ENCODE data around the gene ZC3H13.

The ZC3H13 gene

DNA sequence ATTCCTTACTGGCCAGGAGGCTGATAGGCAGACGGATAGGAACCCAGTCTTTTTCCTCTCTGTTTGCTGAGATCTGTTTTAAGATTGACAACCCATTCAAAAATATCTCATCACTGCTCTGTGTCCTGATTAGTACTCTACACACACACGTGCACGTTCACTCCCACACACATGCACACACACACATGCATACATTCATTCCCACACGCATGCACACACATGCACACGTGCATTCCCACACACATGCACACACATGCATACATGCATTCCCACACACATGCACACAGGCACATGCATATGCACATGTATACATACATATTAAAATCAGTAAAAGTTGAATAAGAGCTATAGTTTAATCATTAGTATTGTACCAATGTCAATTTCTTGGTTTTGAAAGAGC lies 120.4 kb downstream of the ZC3H13 start:
- no peak overlapping the region for H3K4me3 ChIP-seq (ENCODE audit: low read depth, low read length)
- TF ChIP-seq, protein P1, sequence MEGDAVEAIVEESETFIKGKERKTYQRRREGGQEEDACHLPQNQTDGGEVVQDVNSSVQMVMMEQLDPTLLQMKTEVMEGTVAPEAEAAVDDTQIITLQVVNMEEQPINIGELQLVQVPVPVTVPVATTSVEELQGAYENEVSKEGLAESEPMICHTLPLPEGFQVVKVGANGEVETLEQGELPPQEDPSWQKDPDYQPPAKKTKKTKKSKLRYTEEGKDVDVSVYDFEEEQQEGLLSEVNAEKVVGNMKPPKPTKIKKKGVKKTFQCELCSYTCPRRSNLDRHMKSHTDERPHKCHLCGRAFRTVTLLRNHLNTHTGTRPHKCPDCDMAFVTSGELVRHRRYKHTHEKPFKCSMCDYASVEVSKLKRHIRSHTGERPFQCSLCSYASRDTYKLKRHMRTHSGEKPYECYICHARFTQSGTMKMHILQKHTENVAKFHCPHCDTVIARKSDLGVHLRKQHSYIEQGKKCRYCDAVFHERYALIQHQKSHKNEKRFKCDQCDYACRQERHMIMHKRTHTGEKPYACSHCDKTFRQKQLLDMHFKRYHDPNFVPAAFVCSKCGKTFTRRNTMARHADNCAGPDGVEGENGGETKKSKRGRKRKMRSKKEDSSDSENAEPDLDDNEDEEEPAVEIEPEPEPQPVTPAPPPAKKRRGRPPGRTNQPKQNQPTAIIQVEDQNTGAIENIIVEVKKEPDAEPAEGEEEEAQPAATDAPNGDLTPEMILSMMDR (IDR thresholded peaks at IDR 0.05; ENCODE audit: low read depth, low read length), result no peak

- H3K4me3 ChIP-seq (ENCODE audit: low read depth, low read length), result no peak overlapping the region
- TF ChIP-seq, protein P1 (IDR thresholded peaks at IDR 0.05; ENCODE audit: low read depth, low read length), result no peak
Observed at GRCh38 chr13:45931211-45931610, 121.3 kb downstream of the ZC3H13 start.

GRCh38 chr13:45930177-45930576 lies 122.4 kb downstream of the ZC3H13 start:
- no peak overlapping the region for H3K4me3 ChIP-seq (ENCODE audit: low read depth, low read length)

GRCh38 chr13:45928843-45929242 lies 123.7 kb downstream of the ZC3H13 start:
- no peak overlapping the region for H3K4me3 ChIP-seq (ENCODE audit: low read depth, low read length)
- TF ChIP-seq, protein P1 (IDR thresholded peaks at IDR 0.05; ENCODE audit: low read depth, low read length), result no peak

More at GRCh38 chr13:45930177-45930576, 122.4 kb downstream of the ZC3H13 start:
- TF ChIP-seq, protein P1 (IDR thresholded peaks at IDR 0.05; ENCODE audit: low read depth, low read length), result no peak

DNA sequence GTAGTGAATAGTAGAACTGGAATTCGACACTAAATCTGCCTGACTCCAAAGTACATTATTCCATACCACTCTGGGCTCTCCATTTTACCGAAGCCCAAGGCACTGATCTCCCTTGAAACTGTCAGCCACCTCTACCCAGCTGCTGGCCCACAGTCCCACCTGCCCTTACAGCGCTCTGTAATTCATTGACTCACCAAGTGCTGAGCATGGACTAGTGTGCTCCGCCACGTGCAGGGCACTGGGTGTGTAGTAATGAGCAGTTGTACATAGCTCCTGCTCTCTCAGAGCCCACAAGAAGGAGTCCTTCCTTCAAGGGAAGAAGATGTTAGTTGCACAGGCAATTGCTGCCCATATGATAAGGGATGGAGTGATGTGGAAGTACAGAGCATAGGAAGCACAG lies 124.4 kb downstream of the ZC3H13 start:
- TF ChIP-seq, protein P1 (IDR thresholded peaks at IDR 0.05; ENCODE audit: low read depth, low read length), result no peak

DNA sequence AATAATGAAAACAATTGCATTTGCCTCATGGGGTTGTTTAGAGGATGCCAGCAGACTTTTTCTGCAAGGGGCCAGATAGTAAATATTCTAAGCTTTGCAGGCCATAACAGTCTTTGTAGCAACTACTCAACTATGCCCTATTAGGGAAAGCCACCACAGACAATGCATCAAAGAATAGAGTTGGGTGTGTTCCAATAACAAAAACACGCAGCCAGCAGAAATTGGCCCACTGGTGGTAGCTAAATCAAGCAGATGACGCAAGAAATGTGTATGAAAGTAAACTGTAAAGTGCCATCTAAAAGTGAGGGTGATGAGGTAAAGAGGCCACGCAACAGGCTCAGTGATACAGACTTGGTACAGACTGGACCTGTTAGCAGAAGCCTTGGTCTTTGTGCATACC lies 125.8 kb downstream of the ZC3H13 start:
- TF ChIP-seq, protein P1 (IDR thresholded peaks at IDR 0.05; ENCODE audit: low read depth, low read length), result no peak
- no peak overlapping the region for H3K4me3 ChIP-seq (ENCODE audit: low read depth, low read length)

More for the DNA sequence above, 124.4 kb downstream of the ZC3H13 start:
- H3K4me3 ChIP-seq (ENCODE audit: low read depth, low read length), result no peak overlapping the region

DNA sequence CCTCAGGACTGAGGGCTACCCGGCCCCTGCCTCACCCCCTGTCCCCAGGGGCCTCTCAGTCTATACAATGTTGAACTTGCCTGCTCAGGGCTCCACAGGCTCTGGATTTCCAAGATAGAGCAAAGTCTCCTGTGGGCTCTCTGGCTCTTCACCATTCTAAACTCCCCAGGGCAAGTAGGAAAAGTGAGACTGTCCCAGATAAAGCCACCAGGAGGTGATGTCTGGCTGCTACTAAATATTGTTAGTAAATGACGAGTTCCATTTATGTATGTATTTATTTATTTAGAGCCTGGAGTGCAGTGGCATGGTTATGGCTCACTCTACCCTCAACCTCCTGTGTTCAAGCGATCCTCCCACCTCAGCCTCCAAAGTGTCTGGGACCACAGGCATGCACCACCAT lies 127.4 kb downstream of the ZC3H13 start:
- TF ChIP-seq, protein P1 (IDR thresholded peaks at IDR 0.05; ENCODE audit: low read depth, low read length), result no peak
- H3K4me3 ChIP-seq (ENCODE audit: low read depth, low read length), result no peak overlapping the region
